ENCODE measurements around the gene PRDM8. TPM values are rescaled to one million over a fixed set of nuclear protein-coding genes. Genes with fewer than 3 reads are reported as not detected.

The PRDM8 gene
- total RNA-seq, 1 donor from 2014 or later, result 1.2 TPM

DNA sequence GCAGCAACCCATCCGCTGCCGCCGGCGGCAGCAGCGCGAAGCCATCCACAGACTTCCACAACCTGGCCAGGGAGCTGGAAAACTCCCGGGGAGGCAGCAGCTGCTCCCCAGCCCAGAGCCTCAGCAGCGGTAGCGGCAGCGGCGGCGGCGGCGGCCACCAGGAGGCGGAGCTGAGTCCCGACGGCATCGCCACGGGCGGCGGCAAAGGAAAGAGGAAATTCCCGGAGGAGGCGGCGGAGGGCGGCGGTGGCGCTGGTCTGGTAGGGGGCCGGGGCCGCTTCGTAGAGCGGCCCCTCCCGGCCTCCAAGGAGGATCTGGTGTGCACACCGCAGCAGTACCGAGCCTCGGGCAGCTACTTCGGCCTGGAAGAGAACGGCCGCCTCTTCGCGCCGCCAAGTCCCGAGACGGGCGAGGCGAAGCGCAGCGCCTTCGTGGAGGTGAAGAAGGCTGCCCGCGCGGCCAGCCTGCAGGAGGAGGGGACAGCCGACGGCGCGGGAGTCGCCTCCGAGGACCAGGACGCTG is 4.9 kb downstream of the PRDM8 start:
- peak; percentile 77 for DNase-seq

DNA sequence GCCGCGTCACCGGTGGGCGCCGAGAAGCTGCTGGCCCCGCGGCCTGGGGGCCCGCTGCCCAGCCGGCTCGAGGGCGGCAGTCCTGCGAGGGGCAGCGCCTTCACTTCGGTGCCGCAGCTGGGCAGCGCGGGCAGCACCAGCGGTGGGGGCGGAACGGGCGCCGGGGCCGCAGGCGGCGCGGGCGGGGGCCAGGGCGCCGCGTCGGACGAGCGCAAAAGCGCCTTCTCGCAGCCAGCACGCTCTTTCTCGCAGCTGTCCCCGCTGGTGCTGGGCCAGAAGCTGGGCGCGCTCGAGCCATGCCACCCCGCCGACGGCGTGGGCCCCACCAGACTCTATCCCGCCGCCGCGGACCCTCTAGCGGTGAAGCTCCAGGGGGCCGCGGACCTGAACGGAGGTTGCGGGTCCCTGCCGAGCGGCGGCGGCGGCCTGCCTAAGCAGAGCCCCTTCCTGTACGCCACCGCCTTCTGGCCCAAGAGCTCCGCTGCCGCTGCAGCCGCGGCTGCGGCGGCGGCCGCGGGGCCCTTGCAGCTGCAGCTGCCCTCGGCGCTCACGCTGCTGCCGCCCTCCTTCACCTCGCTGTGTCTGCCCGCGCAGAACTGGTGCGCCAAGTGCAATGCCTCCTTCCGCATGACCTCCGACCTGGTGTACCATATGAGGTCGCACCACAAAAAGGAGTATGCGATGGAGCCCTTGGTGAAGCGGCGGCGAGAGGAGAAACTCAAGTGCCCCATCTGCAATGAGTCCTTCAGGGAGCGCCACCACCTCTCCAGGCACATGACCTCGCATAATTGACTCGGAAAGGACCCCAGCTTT is 5.6 kb downstream of the PRDM8 start:
- peak; percentile 29 for DNase-seq

DNA sequence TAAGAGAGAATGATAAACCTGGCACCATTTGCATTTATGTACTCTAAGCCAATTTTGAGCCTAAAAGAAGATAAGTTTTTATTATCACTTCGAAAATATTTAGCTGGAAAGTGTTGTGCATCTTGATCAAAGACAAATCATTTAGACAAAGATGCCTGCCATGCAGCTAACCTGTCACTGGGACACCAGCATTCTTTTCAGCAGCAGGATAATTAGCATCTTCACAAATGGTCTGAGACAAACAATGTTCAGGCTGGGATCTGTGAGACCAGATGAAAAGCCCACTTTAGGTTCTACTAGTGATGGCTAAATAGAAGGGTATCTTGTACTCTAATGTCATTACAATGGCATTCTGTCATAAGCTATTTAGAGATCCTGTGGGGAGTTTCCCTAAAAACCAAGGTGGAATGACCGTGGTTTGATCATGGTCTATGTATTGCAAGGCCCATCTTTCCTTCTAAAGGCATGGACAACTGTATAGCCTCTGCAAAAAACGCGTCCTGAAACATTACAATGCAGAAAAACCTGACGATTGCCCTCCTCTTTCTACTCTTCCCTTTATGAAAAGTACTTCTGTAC is 7.2 kb downstream of the PRDM8 start:
- DNase-seq, result no peak

DNA sequence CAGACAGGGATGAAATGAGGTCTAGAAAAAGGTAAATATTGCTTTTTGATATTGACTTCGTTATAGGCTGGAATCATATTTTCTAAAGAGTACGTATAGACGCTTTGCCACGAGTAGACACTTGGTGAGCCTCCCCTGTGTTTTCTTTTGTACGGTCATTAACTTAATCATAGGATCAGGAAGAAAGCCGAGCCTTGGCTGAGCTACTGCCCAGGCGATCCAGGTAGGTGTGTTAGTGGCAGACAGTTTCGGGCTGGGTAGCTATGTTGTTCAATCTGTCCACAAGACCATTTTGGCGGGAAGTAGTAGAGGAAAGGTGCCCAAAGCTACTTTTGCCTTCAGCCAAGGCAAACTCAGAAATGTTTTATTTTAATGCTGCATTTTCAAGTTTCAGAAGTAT is 8.8 kb downstream of the PRDM8 start:
- DNase-seq, result no peak

DNA sequence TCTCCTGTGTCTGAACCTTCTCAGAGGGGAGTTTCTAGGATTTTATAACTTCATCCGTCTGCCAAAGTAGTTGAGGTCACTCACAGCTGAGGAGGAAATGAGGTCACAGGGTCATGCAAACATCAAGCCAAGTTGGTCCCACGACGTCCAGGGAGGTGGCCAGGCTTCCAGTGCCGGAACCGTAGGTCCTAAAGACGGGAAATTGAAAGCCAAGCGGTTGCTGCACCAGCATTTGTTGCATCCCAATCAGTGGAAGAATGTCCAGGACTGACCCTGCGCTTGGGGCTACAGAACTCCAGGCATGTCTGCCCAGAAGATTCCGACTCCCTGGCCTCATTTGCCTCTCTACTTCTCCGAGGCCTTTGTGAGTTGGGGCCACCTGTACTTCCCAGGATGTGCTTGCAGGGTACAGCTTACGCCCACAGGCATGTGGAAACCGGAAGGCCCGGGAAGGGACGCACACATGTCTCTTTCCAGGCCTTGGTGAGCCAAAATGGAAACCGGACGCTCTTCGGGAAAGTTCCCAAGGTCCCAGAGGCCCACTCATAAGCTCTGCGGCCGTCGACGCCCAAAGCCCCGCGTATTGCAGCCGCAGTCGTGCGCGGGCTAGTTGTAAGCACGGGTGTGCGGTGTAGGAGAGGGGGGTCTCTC is 9.3 kb downstream of the PRDM8 start:
- peak; percentile 70 for DNase-seq

DNA sequence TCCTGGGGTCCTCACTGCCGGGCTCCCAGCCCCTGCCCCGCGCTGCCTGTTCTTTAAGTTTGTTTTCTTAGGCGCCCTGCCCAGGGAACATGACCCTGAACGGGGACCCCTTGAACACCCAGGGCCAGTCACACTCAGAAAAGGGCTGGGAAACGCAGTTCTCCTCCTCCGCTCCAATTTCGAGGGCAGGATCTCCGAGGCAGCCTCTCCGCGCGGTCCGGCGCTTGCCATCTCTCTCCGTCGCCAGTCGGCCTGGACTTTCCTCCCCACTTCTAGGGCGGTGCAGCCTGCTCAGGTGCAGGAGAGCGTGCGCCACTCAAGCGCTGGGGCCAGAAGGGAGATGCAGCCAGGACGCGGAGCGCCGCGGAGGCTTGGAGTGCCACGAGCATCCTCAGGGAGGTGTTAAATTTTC is 9.9 kb downstream of the PRDM8 start:
- DNase-seq, result no peak

DNA sequence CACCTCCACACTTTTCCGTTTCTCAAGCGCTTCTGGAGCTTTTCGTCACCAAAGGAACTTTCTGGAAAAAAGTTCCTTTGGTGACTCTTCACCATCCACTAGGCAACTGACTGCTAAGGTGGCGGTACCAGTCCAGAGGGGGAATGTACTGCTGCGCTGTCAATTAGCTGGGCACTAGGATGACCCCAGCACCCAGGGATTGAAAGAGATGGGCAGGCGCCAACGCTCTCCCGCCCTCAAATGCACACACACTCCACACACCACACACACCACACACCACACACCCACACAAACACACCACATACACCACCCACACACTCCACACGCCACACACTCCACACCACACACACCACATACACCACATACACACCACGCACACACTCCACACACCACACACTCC is 10.4 kb downstream of the PRDM8 start:
- no peak for DNase-seq

DNA sequence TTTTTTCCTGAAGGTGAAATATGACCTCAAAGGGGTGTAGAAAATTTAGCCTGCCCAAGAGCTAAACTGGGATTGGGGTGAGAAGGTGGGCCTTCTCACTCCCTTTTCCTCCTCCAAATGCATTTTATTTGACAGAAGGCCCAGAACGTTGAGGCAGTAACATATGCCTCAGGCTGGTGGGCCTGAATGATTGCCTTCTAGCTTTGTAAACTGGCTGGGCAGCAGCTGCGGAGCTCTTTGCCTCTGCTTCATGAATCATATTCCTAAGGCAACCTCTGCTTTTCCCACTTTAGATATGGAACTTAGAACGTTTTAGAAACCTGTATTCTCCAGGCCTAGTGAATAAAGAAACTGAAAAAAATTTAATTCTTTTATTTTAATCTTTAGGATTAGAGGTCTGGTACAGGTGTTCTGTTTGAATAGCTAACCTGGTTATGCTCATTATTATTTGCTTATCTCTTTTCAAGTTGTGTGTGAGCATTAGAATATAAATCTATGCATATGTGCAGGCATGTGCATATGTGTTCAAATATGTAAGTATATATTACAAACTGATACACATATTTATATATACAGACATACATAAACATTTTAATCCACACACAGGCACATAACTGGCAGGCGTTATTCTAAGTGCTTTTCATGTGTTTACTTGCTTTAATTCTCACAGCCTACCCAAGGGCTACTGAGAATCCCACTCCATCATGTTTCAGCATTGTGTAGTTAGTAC is 11.5 kb downstream of the PRDM8 start:
- no peak for DNase-seq

DNA sequence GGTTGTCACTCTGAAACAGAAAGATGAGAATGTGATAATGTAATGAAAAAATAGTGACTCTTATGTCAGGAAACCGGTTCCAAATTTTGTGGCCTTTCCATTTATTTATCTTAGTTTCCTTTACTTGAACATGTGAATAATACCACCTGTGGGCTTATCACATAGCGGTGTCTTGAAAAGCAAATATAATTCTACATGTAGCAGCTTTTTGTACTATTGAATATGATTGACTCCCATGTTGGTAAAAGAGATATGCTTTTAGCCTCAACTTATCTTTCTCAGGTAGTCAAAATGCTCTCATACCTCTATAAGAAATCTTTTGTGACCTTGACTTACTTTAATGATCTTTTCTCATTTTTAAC is 12.0 kb downstream of the PRDM8 start:
- DNase-seq, result no peak

DNA sequence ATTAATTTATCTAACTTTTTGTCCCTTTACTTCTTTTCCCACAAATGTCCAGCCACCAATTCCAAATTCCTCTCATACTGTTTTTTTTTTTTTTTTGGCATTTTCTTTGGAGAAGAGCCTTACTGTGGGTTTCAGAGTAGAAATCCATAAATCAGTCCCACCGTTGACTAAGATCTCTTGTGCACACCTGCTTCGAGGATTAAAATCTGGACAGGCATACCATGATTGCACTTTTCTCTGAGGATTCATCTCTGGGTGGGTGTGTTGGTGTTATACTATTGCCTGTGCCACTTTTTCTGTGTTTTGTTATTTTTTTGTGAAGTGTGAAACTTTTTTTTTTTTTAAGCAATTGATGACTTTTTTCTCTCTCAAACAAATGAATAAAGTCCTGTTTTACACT is 13.2 kb downstream of the PRDM8 start:
- DNase-seq, result no peak

DNA sequence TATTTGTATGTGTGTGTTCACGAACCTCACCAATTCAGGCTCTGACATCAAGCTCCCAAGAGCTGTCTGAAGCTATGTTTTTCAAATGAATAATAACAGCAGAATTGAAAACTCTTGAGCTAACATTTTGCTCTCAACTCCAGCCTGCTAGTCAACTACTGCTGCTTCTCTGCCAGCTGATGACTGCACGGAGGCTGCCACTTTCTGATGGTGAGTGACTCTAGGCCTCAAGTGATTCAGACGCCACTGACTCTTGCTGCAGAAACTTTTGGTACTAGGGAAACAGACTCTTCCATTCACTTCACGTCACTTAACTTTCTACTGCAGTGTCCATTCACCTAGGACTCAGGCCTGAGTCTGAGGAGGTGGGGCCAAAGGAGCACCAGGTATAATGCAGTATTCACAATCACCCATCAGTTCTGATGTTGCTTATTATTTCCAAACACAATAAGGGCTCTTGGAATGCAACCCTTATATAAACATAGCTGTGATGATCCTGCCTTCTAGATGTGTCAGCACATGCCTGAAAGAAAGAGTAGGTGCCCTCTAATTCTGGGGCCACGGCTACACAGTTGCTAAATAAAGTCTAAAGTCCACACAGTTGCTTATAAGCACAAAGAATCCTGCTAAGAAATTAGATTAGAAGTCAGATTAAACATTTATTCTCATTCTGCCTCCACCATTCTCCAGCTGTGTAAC is 16.0 kb downstream of the PRDM8 start:
- no peak for DNase-seq

DNA sequence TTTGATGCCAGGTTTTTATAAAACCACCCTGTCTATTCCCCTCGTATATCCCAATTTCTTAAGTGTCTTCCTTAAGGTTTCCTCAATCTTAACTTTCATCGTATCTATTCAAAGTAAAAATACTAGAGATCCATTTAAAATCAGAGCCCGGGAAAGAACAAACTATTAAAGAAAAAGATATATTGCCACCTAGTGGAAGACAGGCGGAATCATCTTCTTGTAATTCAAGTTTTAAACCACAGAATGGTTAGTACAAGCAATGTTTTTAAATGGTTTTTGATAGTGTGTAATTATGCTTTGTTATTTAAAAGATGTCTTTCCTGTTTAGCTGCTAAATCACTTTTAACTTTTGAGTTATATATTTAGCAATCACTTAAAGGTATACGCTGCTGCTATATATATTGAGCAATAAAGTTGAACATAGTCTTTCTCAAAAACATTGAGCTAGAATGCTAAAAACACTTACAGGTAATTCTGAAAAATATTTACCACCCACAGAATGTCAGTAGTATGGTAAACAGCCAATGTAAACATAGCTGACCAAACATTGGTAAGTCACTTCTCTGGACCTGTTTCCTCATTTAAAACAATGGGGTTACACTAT is 18.2 kb downstream of the PRDM8 start:
- DNase-seq, result peak; percentile 44

DNA sequence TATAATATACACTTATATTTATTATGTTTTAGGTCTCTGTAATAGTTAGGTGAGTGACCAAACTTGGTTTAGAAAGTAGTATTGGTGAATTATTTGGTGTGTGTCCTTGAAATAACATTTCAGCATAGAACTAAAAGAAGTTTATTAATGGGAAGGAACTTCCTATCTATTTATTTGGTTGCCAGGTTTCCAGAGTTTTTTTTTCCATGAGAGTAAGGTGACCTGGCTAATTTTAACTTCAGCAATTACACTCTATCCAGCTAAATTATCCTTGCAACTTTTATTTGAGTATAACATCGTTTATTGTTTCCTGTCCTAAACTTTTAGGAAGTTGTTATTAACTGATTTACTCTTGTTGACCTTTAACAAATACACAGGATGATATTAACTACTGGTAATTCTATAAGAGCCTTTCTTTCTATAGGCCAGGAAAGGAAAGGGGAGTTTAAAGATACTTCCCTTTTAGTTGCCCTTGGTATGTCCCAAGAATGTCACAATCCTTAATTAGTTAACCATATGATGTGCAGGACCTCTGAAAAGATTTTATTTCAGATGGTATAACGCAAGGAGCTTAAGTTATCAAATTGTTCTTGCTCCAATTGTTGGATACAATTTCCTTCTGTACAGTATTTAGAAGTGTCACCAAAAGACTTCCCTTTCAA is 18.9 kb downstream of the PRDM8 start:
- DNase-seq, result no peak

DNA sequence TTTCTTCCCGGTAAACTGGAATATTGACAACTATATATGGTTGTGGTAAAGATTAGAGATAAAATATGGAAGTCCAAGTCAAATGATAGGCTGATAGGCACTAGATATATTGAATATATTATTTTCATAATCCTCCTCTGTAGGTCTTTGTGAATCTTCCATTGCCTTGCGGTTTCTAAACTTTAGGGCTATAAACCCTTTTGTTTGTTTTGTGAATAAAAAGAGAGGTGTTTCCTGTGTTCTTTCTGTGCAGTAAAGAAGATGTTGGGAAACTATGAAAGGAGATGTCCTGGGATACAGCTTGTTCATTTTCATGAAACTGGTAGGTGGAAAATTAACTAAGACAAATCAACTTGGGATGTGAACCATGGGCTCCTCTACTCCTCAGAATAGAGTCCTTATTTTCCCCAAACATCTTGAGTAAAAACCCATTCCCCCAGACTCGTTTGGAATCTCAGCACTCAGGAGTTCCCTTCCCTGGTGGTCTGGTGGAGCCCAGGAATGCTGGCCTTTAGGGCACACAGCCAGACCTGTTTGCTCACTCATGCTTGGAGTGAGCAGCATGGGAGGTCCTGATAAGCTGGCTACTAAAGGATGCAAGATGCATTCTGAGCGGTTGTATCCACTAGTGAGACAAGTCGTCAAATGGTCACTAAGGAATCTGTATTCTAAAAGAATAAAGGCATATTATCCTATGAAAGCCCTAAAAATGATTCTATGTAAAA is 22.2 kb downstream of the PRDM8 start:
- no peak for DNase-seq

DNA sequence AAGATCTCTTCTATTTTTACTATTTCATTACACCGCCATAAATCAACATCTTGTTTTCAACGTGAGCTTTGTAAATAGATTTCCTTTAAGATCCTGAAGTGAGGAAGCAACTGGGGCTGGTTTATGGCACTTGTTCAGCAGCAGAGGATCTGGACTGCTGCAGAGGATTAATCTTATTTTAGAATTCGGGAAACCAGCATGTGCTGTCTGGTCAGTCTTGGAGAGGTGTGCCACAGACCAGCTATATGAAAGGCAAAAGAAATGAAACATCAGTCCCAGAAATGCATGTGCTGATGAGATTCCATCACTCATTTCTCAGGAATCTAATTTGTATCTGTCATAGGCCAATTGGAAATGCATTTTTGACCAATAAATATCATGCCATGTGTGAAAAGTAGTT is 23.4 kb downstream of the PRDM8 start:
- DNase-seq, result no peak

DNA sequence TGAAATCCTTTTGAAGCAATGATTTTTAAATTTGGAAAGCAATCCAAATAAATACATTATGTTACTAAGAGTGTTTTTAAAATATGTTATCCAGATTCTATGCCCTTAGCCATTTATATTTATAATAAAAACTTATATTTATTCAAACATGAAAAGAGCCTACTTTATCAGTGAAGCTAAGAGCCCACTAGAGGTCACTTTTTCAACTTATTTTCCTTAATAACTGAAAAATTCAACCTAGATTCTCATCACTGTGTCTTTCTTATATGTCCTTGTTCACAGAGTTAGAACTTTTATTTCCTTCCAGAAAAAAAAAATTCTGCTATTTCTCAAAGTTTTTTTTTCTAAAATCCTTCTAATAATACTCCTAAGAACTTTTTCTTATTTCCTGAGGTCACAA is 23.9 kb downstream of the PRDM8 start:
- peak; percentile 43 for DNase-seq

DNA sequence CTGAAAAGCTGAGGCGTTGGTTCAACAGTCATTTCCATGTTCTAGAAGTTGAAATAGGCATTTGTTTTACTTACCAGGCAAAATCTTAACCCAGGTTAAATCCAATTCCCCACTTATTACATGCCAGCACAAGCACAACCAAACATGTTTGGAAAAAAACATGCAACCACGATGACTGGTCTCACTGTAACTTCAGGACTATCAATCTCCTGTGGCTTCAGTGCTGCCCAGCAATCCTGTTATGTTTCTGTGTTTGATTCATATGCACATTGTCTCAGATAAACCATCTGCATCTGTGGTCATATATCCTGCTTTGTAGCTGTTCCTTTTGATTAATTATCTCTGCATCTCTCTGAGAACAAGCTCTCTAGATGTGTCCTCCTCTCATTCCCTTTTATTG is 28.3 kb downstream of the PRDM8 start:
- DNase-seq, result no peak

DNA sequence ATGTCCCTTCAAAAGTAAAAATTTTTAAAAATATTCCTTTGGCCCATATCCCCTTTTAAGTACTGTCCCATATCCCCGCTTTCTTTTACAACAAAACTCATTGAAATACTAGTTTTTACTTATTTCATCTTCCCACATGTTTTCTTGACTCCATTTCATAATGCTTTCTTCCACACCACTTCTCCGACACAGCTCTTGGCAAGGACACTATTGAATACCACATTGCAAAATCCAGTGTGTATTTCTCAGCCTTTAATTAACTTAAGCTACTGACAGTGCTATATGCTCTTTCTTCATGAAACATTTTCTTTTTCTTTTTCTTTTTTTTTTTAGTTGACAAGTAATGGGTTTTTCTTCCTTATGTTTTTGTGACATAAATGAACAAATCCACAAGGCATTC is 28.8 kb downstream of the PRDM8 start:
- DNase-seq, result no peak

DNA sequence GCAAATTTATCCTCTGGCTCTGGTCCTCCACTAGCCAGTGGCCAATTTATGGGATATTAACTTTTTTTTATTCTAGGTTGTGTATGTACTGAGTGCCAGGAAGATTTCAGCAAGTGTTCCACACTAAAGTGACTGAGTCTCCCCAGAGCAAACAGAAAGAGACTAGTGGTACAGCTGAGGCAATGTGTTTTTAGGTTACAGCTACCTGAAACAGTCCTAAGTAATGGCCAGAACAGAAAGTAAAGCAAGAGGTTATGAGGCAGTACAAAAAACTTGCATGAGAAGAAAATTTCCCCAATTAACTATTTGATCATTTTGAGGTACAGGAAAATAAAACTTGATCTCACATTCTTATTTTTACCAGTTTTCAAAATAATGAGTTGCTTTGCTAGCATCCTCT is 31.2 kb downstream of the PRDM8 start:
- DNase-seq, result no peak

DNA sequence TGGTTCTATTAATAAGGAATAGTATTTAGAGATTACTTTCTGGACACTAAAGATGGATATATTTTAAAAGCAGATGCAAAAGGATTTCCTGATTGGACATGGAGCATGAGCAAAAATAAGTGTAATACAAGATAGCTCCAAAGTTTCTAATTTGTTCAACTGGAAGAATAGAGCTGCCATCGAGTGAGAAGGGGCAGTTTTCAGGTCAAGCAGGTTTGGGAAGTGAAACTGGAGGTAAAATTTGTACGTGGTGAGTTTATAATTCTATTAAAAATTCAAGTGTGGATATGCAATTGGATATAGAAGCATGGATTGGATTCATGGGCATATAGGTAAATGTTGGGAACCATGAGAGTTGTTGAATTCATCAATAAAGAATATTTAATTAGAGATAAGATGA is 31.8 kb downstream of the PRDM8 start:
- no peak for DNase-seq

DNA sequence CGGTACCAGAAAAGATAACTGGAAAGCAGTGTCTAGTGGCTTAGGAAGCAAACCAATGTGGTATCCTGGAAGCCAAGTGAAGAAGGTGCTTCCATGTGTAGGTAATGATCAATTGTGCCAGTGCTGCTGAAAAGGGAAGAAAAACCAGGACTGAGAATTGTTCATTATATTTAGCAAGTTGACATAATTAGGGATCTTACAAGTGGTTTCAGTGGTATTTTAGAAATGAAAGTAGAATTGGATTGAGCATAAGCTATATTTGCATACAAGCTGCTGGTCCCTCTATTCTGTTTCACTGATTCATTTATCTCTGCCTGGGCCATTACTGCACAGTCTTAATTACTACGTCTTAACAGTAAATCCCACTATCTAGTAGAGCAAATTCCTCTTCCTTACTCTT is 32.3 kb downstream of the PRDM8 start:
- DNase-seq, result no peak

Data from dermis blood vessel endothelial cell (primary cell).